HEK293 (cell line): ENCODE results near the gene MINPP1.
A peak's percentile ranks its signal among the peaks of the same experiment; 100 is the strongest.

Experiments
- HIC1 ChIP-seq: fragments of 450-650 bp; formaldehyde crosslinking; IDR thresholded peaks from 2 replicates; pipeline ENCODE4 v1.5.1; 2016; ENCODE audit warnings: missing biosample characterization, missing genetic modification characterization
- KLF7 ChIP-seq: fragments of 450-650 bp; formaldehyde crosslinking; IDR thresholded peaks from 2 replicates; pipeline ENCODE4 v1.5.1; 2016; ENCODE audit warnings: missing biosample characterization, missing genetic modification characterization, borderline replicate concordance
- MZF1 ChIP-seq: fragments of 450-650 bp; formaldehyde crosslinking; IDR thresholded peaks from 2 replicates; pipeline ENCODE4 v1.5.1; 2017; ENCODE audit warnings: missing biosample characterization, missing genetic modification characterization, borderline replicate concordance
- PBX3 ChIP-seq: sonication (generic); formaldehyde crosslinking; IDR thresholded peaks from 2 replicates; pipeline ENCODE4 v1.8.1; 2022; ENCODE audit warnings: mild to moderate bottlenecking, moderate library complexity, missing genetic modification reagents
- REPIN1 ChIP-seq: fragments of 450-650 bp; formaldehyde crosslinking; IDR thresholded peaks from 2 replicates; pipeline ENCODE4 v1.5.1; 2017; ENCODE audit warnings: missing biosample characterization, missing genetic modification characterization, low read depth
- YY2 ChIP-seq: fragments of 450-650 bp; formaldehyde crosslinking; IDR thresholded peaks from 2 replicates; pipeline ENCODE4 v1.5.1; 2016; ENCODE audit warnings: missing biosample characterization, missing genetic modification characterization
- ZBTB17 ChIP-seq: fragments of 450-650 bp; formaldehyde crosslinking; IDR thresholded peaks from 2 replicates; pipeline ENCODE4 v1.5.1; 2016; ENCODE audit warnings: missing biosample characterization, missing genetic modification characterization
- ZBTB8A ChIP-seq: fragments of 450-650 bp; formaldehyde crosslinking; IDR thresholded peaks from 2 replicates; pipeline ENCODE4 v1.5.1; 2016; ENCODE audit warnings: missing biosample characterization, missing genetic modification characterization
- ZFP69B ChIP-seq: fragments of 450-650 bp; formaldehyde crosslinking; IDR thresholded peaks from 2 replicates; pipeline ENCODE4 v1.5.1; 2016; ENCODE audit warnings: missing biosample characterization, missing genetic modification characterization
- ZNF175 ChIP-seq: fragments of 450-650 bp; formaldehyde crosslinking; IDR thresholded peaks from 2 replicates; pipeline ENCODE4 v1.5.1; 2016; ENCODE audit warnings: missing biosample characterization, missing genetic modification characterization
- ZNF19 ChIP-seq: fragments of 450-650 bp; formaldehyde crosslinking; IDR thresholded peaks from 2 replicates; pipeline ENCODE4; 2016; ENCODE audit warnings: missing biosample characterization, missing genetic modification characterization, low read depth
- ZNF202 ChIP-seq: fragments of 450-650 bp; formaldehyde crosslinking; IDR thresholded peaks from 2 replicates; pipeline ENCODE4 v1.5.1; 2016; ENCODE audit warnings: missing biosample characterization, missing genetic modification characterization, borderline replicate concordance
- ZNF214 ChIP-seq: fragments of 450-650 bp; formaldehyde crosslinking; IDR thresholded peaks from 2 replicates; pipeline ENCODE4 v1.5.1; 2017; ENCODE audit warnings: missing biosample characterization, mild to moderate bottlenecking, missing genetic modification characterization, borderline replicate concordance
- ZNF223 ChIP-seq: fragments of 450-650 bp; formaldehyde crosslinking; IDR thresholded peaks from 2 replicates; pipeline ENCODE4 v1.5.1; 2016; ENCODE audit warnings: missing biosample characterization, missing genetic modification characterization
- ZNF274 ChIP-seq, 2 experiments: fragments of 200-500 bp in 1 of 2; fragments of 450-650 bp in 1 of 2; sonication (Bioruptor generic) in 1 of 2; formaldehyde crosslinking in 1 of 2; IDR thresholded peaks; 2 replicates each; pipeline versions ENCODE4 v1.5.1 to v1.6.1; 2014 to 2016; ENCODE audit warnings: borderline replicate concordance in 1 of 2, inconsistent platforms in 1 of 2, low read length in 1 of 2, missing biosample characterization in 1 of 2, missing genetic modification characterization in 1 of 2
- ZNF398 ChIP-seq: fragments of 450-650 bp; formaldehyde crosslinking; IDR thresholded peaks from 2 replicates; pipeline ENCODE4 v1.5.1; 2017; ENCODE audit warnings: missing biosample characterization, missing genetic modification characterization
- ZNF513 ChIP-seq: fragments of 450-650 bp; IDR thresholded peaks from 2 replicates; pipeline ENCODE4 v1.5.1; 2018; ENCODE audit warnings: missing biosample characterization, missing genetic modification characterization
- ZNF530 ChIP-seq: fragments of 450-650 bp; formaldehyde crosslinking; IDR thresholded peaks from 2 replicates; pipeline ENCODE4 v1.5.1; 2016; ENCODE audit warnings: low read depth, missing biosample characterization, missing genetic modification characterization
- ZNF555 ChIP-seq: fragments of 450-650 bp; formaldehyde crosslinking; conservative IDR thresholded peaks from 2 replicates; pipeline ENCODE4 v1.5.1; 2017; ENCODE audit warnings: missing biosample characterization, mild to moderate bottlenecking, missing genetic modification characterization, inconsistent platforms
- ZNF558 ChIP-seq: fragments of 450-650 bp; formaldehyde crosslinking; IDR thresholded peaks from 2 replicates; pipeline ENCODE4 v1.5.1; 2016; ENCODE audit warnings: missing biosample characterization, missing genetic modification characterization
- ZNF571 ChIP-seq: fragments of 450-650 bp; formaldehyde crosslinking; IDR thresholded peaks from 2 replicates; pipeline ENCODE4 v1.5.0; 2017; ENCODE audit warnings: missing biosample characterization, missing genetic modification characterization
- ZNF610 ChIP-seq: fragments of 450-650 bp; formaldehyde crosslinking; IDR thresholded peaks from 2 replicates; pipeline ENCODE4 v1.5.1; 2016; ENCODE audit warnings: missing biosample characterization, missing genetic modification characterization, borderline replicate concordance
- TF ChIP-seq, protein P1 (sequence below): fragments of 450-650 bp; formaldehyde crosslinking; IDR thresholded peaks from 2 replicates; pipeline ENCODE4 v1.5.1; 2016; ENCODE audit warnings: missing biosample characterization, missing genetic modification characterization
- TF ChIP-seq, protein P2 (sequence below): fragments of 450-650 bp; formaldehyde crosslinking; IDR thresholded peaks from 2 replicates; pipeline ENCODE4 v1.5.1; 2016; ENCODE audit warnings: missing biosample characterization, missing genetic modification characterization
- TF ChIP-seq, protein P3 (sequence below): fragments of 450-650 bp; formaldehyde crosslinking; IDR thresholded peaks from 2 replicates; pipeline ENCODE4 v1.5.1; 2016; ENCODE audit warnings: missing biosample characterization, missing genetic modification characterization

MINPP1 gene

DNA sequence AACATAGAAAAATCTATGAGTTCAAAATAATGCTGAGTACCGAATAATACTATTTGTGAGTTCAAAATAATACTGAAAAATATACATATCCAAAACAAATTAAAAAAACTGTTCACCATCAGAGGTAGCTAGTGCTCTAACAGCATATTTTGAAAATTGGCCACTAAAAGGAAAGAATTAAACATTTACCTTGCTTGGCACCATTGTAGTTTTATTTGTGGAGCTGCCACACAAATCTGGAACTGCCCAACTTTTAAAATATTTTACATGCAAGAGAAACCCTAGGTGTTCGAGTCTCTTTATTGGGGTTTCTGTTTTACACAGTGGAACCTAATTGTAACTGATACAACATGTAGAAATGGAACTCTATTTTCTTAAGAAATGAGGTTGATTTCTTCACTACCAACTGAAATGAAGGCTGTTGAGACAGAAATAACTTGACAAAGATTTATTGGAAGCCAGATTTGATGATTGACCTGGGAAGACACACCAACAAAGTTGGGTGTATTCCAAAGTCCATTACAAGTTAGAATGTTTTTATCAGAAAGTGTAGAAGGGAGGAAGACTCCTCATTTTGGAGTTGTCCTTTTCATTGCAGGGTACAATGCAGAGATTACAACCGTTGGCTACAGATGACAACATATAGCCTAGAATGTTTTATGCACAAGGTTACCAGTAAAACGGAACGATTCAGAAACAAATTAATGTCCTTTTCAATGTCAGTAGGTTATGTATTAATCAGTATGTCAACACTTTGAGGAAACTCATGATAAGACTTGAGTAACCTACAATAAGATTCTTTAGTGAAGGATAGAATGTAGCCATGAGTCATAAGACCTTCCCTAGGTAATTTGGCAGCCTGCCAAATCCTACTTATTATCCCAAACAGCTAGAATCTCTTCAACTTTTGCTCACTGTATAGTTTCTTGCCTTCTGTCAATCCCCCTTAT, 81.1 kb downstream of the MINPP1 start (continued):
- TF ChIP-seq PBX3 (CRISPR knock-in tag), result no peak
- TF ChIP-seq ZNF175, result no peak
- TF ChIP-seq ZNF223 (tag by site-specific recombination), result no peak
- TF ChIP-seq ZNF558 (tag by site-specific recombination), result peak; percentile 70
- peak; percentile 77 for TF ChIP-seq HIC1 (tag by site-specific recombination)
- TF ChIP-seq ZNF398, result peak; percentile 61
- TF ChIP-seq ZNF202 (tag by site-specific recombination), result no peak
- peak; percentile 86; the same call in 1 of the 2 replicates for TF ChIP-seq MZF1 (tag by site-specific recombination)
- no peak for TF ChIP-seq ZNF530 (tag by site-specific recombination)
- no peak for TF ChIP-seq ZNF274 (IDR thresholded peaks at IDR 0.05; ENCODE audit: low read length)
- no peak for TF ChIP-seq ZNF274 (tag by site-specific recombination; IDR thresholded peaks at IDR 0.05; ENCODE audit: borderline replicate concordance)
- TF ChIP-seq ZBTB8A, result no peak
- no peak for TF ChIP-seq REPIN1 (tag by site-specific recombination)
- TF ChIP-seq, protein P1, sequence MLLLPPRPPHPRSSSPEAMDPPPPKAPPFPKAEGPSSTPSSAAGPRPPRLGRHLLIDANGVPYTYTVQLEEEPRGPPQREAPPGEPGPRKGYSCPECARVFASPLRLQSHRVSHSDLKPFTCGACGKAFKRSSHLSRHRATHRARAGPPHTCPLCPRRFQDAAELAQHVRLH (tag by site-specific recombination), result no peak
- TF ChIP-seq ZNF19 (tag by site-specific recombination), result no peak
- no peak for TF ChIP-seq ZNF610 (tag by site-specific recombination)
- no peak for TF ChIP-seq KLF7 (tag by site-specific recombination)
- peak; percentile 35; the same call in 1 of the 2 replicates for TF ChIP-seq ZBTB17
- TF ChIP-seq, protein P2, sequence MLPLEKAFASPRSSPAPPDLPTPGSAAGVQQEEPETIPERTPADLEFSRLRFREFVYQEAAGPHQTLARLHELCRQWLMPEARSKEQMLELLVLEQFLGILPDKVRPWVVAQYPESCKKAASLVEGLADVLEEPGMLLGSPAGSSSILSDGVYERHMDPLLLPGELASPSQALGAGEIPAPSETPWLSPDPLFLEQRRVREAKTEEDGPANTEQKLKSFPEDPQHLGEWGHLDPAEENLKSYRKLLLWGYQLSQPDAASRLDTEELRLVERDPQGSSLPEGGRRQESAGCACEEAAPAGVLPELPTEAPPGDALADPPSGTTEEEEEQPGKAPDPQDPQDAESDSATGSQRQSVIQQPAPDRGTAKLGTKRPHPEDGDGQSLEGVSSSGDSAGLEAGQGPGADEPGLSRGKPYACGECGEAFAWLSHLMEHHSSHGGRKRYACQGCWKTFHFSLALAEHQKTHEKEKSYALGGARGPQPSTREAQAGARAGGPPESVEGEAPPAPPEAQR (tag by site-specific recombination), result peak; percentile 73; the same call in 1 of the 2 replicates
- TF ChIP-seq, protein P3, sequence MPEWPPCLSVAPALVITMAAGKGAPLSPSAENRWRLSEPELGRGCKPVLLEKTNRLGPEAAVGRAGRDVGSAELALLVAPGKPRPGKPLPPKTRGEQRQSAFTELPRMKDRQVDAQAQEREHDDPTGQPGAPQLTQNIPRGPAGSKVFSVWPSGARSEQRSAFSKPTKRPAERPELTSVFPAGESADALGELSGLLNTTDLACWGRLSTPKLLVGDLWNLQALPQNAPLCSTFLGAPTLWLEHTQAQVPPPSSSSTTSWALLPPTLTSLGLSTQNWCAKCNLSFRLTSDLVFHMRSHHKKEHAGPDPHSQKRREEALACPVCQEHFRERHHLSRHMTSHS (tag by site-specific recombination), result no peak
- peak; percentile 99 for TF ChIP-seq ZNF571 (tag by site-specific recombination)
- TF ChIP-seq ZNF214 (tag by site-specific recombination), result peak; percentile 96; the same call in 1 of the 2 replicates
- no peak for TF ChIP-seq ZNF555 (tag by site-specific recombination)
- no peak for TF ChIP-seq YY2
- TF ChIP-seq ZFP69B (tag by site-specific recombination), result peak; percentile 24; the same call in 1 of the 2 replicates
- peak; percentile 74 for TF ChIP-seq ZNF513
